CD4-positive, alpha-beta T cell treated with Interleukin-15 for 4 hours (primary cell): ENCODE measurements around the gene DSE.

Experiments used
- DNase-seq: peaks from one replicate; pipeline ENCODE4 v3.0.0-alpha.2; 2020; ENCODE audit warnings: low spot score

DSE gene

GRCh38 chr6:116447496-116448011 is 76.8 kb downstream of the DSE start:
- DNase-seq, result no peak

- no peak for DNase-seq
Observed at GRCh38 chr6:116449565-116449964, 78.8 kb downstream of the DSE start.

DNA sequence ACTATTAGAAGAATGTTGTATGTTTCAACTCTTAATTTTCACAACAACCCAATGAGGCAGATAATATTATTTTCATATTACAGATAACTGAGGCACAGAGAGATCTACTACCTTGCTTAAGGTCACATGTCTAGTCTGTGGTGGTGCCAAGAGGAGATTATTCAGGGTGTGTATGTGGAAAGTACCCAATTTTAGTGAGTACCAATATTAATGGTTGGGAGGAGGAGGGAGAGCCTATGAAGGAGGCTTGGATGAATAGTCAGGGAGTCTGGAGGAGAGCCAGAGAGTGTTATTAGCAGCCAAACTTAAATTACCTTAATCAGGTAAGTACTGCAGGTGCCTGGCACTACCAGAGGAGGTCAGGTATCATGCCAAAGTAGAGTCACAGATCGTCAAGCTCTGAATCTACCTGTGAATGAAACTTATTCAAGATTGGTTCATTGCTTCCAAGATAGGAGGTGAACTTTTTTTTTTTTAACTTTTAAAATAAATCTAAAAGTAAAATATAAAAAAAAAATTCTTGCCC is 79.5 kb downstream of the DSE start:
- no peak for DNase-seq

GRCh38 chr6:116450769-116451740 is 80.3 kb downstream of the DSE start:
- DNase-seq, result no peak

GRCh38 chr6:116451916-116452315 is 81.2 kb downstream of the DSE start:
- no peak for DNase-seq

GRCh38 chr6:116452531-116452930 is 81.8 kb downstream of the DSE start:
- DNase-seq, result no peak

DNA sequence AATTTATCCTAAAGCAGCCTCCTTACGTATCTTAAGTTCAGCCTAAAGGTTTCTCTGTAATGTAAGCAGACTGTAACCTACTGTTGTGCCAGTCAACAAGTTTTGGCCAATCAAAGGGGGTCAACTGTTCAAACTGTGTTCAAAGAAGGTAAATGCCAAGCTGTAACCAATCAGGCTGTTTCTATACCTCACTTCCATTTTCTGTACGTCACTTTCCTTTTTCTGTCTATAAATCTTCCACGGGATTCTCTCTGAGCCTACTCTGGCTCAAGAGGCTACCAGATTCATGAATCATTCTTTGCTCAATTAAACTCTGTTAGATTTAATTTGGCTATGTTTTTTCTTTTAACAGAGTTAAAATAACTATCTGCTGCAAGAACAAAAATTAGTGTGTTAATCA is 85.4 kb downstream of the DSE start:
- DNase-seq, result no peak

DNA sequence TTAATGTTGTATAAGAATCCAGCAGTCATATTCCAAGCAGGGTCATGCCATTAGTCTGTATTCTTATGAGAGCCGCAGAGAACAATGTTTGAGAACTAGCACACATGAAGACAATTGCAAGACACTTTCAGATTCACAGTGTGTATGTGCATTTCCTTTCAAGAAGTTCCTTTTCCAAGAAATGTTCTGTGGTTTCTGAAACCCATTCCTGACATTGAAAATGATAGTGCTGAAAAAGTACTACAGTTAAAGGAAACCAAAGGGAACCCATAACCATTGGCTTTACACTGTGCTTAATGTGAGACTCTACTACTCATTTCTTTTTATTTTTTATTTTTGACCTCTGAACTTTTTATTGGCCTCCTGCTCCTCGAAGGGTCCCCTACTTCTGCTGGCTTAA is 86.2 kb downstream of the DSE start:
- no peak for DNase-seq

GRCh38 chr6:116458264-116458663 is 87.5 kb downstream of the DSE start:
- DNase-seq, result no peak

- DNase-seq, result no peak
Observed at GRCh38 chr6:116459927-116460326, 89.2 kb downstream of the DSE start.

DNA sequence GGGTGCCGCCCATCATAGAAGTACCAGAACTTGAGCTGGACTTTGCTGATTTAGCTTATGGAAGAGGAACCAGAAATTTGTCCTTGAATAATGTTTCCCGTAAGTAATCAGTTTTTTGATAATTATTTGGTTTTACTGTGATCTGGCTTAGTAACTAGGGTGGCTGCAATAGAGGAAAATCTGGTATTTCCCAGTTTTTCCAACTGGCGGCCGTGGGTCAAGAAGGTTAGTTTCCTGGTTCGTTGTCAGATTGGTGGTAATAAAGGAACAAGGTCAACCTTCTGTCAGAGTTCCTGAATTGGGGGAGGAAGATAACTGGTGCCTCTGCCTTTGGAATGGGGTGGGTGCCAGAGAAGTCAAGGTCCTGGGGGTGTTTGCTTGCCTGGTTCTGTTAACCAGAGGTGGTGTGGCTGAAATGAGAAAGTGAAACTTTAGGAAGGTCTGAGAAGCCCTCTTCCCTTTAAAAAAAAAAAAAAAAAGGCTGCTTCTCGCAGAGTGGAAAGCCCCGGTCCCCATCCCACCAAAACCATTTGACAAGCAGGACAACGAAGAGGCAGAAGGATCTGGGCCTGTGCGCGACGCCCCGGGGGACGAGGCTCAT is 90.7 kb downstream of the DSE start, which contains the start of gene CALHM6:
CALHM6 (plus strand) TSS at position 45 of the 601 bp plus-strand sequence; CDS start at position 600, 555 bp downstream.
- no peak for DNase-seq

GRCh38 chr6:116461932-116462885 is 91.5 kb downstream of the DSE start:
- peak; percentile 25 for DNase-seq

DNA sequence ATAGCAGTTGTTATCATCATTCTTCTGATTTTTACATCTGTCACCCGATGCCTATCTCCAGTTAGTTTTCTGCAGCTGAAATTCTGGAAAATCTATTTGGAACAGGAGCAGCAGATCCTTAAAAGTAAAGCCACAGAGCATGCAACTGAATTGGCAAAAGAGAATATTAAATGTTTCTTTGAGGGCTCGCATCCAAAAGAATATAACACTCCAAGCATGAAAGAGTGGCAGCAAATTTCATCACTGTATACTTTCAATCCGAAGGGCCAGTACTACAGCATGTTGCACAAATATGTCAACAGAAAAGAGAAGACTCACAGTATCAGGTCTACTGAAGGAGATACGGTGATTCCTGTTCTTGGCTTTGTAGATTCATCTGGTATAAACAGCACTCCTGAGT is 92.6 kb downstream of the DSE start:
- DNase-seq, result no peak

- DNase-seq, result no peak
Observed at GRCh38 chr6:116465246-116465645, 94.5 kb downstream of the DSE start.

- DNase-seq, result no peak
Observed at GRCh38 chr6:116467096-116467495, 96.3 kb downstream of the DSE start.

GRCh38 chr6:116467514-116467913 is 96.8 kb downstream of the DSE start:
- DNase-seq, result no peak

DNA sequence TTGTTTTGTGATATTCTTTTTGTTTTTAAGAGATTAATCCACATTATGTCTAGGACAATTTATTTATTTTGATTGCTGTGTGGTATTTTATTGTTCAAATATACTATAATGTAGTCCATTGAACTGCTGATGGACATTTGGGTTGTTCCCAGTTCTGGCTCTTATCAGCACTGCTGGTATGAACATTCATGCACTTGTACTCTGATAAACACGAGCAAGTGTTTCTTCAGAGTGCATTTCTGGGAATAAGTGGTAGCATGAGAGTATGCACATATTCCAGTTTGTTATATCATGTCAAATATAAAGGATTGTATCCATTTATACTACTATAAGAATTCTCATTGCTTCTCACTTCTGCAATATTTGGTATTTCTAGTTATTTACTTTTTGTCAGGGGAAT is 97.5 kb downstream of the DSE start:
- no peak for DNase-seq

DNA sequence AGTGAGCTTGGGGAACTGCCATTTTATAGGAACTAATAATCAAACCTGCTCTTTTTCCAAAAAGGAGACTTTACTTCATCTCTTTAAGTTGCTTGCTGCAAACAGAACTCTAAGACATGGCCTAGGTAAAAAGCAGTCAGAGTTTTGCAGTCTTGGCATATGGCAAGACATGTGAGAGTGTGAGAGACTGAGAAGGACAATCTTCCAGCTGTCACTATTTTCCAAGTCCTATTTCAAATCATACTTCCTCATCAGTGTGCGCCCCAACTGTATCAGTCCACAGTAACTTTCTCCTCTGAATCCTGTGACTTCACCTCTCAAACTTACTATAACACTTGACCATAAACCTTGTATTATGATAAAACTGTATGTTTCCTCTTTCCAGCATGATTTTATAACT is 100.8 kb downstream of the DSE start:
- DNase-seq, result no peak

GRCh38 chr6:116472706-116473105 is 102.0 kb downstream of the DSE start:
- DNase-seq, result no peak

GRCh38 chr6:116475141-116475540 is 104.4 kb downstream of the DSE start:
- DNase-seq, result no peak

DNA sequence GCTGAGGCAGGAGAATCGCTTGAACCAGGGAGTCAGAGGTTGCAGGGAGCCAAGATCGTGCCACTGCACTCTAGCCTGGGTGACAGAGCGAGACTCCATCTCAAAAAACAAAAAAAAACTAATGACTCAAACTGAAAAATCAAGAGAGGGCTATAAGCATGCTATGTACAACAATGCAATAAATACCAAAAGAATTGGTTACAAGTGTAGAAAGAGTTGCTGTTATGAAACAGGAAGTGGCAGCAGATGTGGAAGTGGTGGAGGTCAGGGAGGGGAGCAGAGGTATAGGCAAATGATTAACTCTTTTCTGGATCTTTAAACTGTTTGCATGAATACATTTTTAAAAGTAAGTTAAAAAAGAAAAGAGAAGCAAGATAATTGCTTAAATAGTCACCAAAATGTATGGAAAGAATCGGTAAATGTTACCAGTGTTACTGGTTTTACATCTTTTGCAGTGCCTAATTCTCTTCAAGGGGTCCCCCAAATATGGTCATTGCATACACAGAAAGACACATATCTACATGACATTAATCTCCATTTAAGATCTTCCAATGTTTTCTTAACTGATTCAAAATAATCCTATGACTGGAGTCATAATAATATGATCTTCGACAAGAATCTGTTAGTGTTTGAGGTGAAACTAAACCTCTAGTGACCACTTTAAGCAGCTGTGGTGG is 105.4 kb downstream of the DSE start:
- peak; percentile 20 for DNase-seq
